GM12892 (cell line): ENCODE measurements around the gene TMEM178B.

Source experiments
- POLR2A ChIP-seq: IDR thresholded peaks from 2 replicates; pipeline ENCODE4 v1.6.1; 2011; ENCODE audit warnings: low read depth, low read length, control low read depth
- POLR2AphosphoS5 ChIP-seq: IDR thresholded peaks from 2 replicates; pipeline ENCODE4 v1.6.1; 2011; ENCODE audit warnings: low read depth, low read length, control low read depth
- TAF1 ChIP-seq: IDR thresholded peaks from 2 replicates; pipeline ENCODE4 v1.6.1; 2011; ENCODE audit warnings: low read depth, mild to moderate bottlenecking, control low read depth, low read length, borderline replicate concordance

DNA sequence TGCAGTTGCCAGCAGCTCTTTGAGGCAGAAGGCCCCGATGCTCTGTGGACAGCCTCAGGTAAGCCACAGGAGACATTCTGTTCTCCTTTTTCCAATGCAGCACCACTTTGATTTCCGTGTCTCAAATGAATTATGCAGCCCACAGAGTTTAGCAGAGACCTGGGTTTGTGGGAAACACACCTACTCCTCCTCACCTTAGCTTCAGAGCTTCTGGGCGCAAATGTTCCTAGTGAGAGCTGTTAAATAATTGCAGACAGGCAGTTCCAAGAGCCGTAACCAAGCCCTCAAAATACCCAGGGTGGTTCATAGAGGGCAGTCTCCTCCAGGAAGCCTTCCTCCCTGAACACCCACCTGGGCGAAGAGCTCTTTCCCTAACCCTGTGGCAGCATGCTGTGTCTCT lies 408.1 kb downstream of the TMEM178B start:
- TF ChIP-seq TAF1 (no peak), POLR2A (no peak), POLR2AphosphoS5 (no peak)
